K562 (cell line): Measurements from ENCODE around the gene BANP.

Experiments
- CBX8 ChIP-seq: fragments of 200-600 bp; sonication (generic); IDR thresholded peaks from 2 replicates; pipeline ENCODE4 v1.6.1; 2012; ENCODE audit warnings: borderline replicate concordance, mixed run types, low read depth, mild to moderate bottlenecking, moderate library complexity, mixed read lengths, low read length, control low read depth, inconsistent platforms; ENCODE audit not compliant: poor library complexity, severe bottlenecking; ENCODE audit errors: extremely low read depth
- CREB1 ChIP-seq, 2 experiments: sonication (generic) in 1 of 2; formaldehyde crosslinking in 1 of 2; IDR thresholded peaks; 2 replicates each; pipeline versions ENCODE4 v1.6.1 to v1.8.0; 2012 to 2022; ENCODE audit warnings: inconsistent platforms in 1 of 2, mild to moderate bottlenecking in 1 of 2, missing genetic modification reagents in 1 of 2, moderate library complexity in 1 of 2
- ELF1 ChIP-seq: fragments of 200-800 bp; sonication (Bioruptor generic); IDR thresholded peaks from 2 replicates; pipeline ENCODE4 v1.6.1; 2016; ENCODE audit warnings: missing genetic modification characterization, missing compliant biosample characterization
- EZH2 ChIP-seq: IDR thresholded peaks from 2 replicates; pipeline ENCODE4 v1.6.1; 2012; ENCODE audit warnings: low read depth, mild to moderate bottlenecking, inconsistent platforms, low read length, borderline replicate concordance
- HDAC2 ChIP-seq: fragments of 450-650 bp; IDR thresholded peaks from 2 replicates; pipeline ENCODE4 v1.6.1; 2016; ENCODE audit warnings: mild to moderate bottlenecking
- KLF1 ChIP-seq: fragments of 450-650 bp; IDR thresholded peaks from 2 replicates; pipeline ENCODE4 v1.6.1; 2016; ENCODE audit warnings: missing genetic modification characterization, missing compliant biosample characterization
- RAD51 ChIP-seq: fragments of 450-650 bp; IDR thresholded peaks from 2 replicates; pipeline ENCODE4 v1.7.1; 2016; ENCODE audit warnings: low read depth, mild to moderate bottlenecking, borderline replicate concordance
- SAFB2 ChIP-seq: fragments of 200-400 bp; formaldehyde crosslinking; IDR thresholded peaks from 2 replicates; pipeline ENCODE4 v1.6.1; 2018; ENCODE audit warnings: borderline replicate concordance, low read length, low read depth, moderate library complexity; ENCODE audit not compliant: severe bottlenecking
- SIN3B ChIP-seq: fragments of 450-650 bp; IDR thresholded peaks from 2 replicates; pipeline ENCODE4 v1.6.1; 2017; ENCODE audit warnings: low read depth, mild to moderate bottlenecking, moderate library complexity
- SMAD1 ChIP-seq: fragments of 150-350 bp; IDR thresholded peaks from 2 replicates; pipeline ENCODE4 v1.6.1; 2014; ENCODE audit warnings: low read length, low read depth; ENCODE audit not compliant: partially characterized antibody
- ZNF165 ChIP-seq: fragments of 250-450 bp; sonication (Bioruptor Pico); IDR thresholded peaks from 2 replicates; pipeline ENCODE4 v1.4.0; 2020; ENCODE audit warnings: borderline replicate concordance
- ZNF707 ChIP-seq: fragments of 250-450 bp; sonication (Bioruptor Pico); conservative IDR thresholded peaks from 2 replicates; pipeline ENCODE4 v1.8.0; 2022; ENCODE audit warnings: inconsistent platforms, mild to moderate bottlenecking, moderate library complexity
- TF ChIP-seq, protein P1 (sequence below), 2 experiments: fragments of 450-650 bp; formaldehyde crosslinking in 1 of 2; IDR thresholded peaks; 2 replicates each; pipeline versions ENCODE4 v1.4.0 to v1.6.1; 2014 to 2020; ENCODE audit warnings: mild to moderate bottlenecking in 2 of 2, borderline replicate concordance in 1 of 2, low read depth in 1 of 2
- TF ChIP-seq, protein P2 (sequence below): IDR thresholded peaks from 2 replicates; pipeline ENCODE4 v1.6.1; 2012; ENCODE audit warnings: low read depth, low read length, improper control_type of control experiment, borderline replicate concordance

DNA sequence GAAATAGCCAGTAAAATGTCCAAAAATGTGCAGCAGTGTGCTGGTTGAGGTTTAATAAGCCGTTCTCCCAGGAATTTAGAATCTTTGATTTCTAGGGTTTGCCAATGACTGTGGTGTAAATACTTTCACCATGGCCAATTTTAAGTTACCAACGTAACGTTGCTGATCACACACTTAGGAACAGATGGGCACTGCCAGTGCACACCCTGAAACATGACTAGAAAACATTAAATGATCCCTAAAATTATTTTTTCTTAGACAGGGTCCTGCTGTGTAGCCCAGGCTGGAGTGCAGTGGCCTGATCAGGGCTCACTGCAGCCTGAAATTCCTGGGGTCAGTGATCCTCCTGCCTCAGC lies 18.1 kb upstream of the BANP start:
- TF ChIP-seq RAD51 (no peak), CBX8 (no peak), ZNF165 (CRISPR knock-in tag) (no peak), ELF1 (tag) (no peak), ZNF707 (no peak), SAFB2 (no peak), HDAC2 (no peak), EZH2 (no peak), SIN3B (no peak), SMAD1 (no peak), CREB1 (IDR thresholded peaks at IDR 0.05) (no peak), CREB1 (CRISPR knock-in tag; IDR thresholded peaks at IDR 0.05) (no peak), KLF1 (tag) (no peak)
- TF ChIP-seq, protein P1, sequence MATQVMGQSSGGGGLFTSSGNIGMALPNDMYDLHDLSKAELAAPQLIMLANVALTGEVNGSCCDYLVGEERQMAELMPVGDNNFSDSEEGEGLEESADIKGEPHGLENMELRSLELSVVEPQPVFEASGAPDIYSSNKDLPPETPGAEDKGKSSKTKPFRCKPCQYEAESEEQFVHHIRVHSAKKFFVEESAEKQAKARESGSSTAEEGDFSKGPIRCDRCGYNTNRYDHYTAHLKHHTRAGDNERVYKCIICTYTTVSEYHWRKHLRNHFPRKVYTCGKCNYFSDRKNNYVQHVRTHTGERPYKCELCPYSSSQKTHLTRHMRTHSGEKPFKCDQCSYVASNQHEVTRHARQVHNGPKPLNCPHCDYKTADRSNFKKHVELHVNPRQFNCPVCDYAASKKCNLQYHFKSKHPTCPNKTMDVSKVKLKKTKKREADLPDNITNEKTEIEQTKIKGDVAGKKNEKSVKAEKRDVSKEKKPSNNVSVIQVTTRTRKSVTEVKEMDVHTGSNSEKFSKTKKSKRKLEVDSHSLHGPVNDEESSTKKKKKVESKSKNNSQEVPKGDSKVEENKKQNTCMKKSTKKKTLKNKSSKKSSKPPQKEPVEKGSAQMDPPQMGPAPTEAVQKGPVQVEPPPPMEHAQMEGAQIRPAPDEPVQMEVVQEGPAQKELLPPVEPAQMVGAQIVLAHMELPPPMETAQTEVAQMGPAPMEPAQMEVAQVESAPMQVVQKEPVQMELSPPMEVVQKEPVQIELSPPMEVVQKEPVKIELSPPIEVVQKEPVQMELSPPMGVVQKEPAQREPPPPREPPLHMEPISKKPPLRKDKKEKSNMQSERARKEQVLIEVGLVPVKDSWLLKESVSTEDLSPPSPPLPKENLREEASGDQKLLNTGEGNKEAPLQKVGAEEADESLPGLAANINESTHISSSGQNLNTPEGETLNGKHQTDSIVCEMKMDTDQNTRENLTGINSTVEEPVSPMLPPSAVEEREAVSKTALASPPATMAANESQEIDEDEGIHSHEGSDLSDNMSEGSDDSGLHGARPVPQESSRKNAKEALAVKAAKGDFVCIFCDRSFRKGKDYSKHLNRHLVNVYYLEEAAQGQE (IDR thresholded peaks at IDR 0.05; ENCODE audit: borderline replicate concordance), result no peak
- TF ChIP-seq, protein P1 (CRISPR knock-in tag; IDR thresholded peaks at IDR 0.05; ENCODE audit: low read depth), result no peak
- TF ChIP-seq, protein P2, sequence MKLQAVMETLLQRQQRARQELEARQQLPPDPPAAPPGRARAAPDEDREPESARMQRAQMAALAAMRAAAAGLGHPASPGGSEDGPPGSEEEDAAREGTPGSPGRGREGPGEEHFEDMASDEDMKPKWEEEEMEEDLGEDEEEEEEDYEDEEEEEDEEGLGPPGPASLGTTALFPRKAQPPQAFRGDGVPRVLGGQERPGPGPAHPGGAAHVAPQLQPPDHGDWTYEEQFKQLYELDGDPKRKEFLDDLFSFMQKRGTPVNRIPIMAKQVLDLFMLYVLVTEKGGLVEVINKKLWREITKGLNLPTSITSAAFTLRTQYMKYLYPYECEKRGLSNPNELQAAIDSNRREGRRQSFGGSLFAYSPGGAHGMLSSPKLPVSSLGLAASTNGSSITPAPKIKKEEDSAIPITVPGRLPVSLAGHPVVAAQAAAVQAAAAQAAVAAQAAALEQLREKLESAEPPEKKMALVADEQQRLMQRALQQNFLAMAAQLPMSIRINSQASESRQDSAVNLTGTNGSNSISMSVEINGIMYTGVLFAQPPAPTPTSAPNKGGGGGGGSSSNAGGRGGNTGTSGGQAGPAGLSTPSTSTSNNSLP, result no peak
